ENCODE results near the gene MPP3. TPM values are rescaled to one million over a fixed set of nuclear protein-coding genes. Genes with fewer than 3 reads are reported as not detected.

Gene MPP3, protein sequence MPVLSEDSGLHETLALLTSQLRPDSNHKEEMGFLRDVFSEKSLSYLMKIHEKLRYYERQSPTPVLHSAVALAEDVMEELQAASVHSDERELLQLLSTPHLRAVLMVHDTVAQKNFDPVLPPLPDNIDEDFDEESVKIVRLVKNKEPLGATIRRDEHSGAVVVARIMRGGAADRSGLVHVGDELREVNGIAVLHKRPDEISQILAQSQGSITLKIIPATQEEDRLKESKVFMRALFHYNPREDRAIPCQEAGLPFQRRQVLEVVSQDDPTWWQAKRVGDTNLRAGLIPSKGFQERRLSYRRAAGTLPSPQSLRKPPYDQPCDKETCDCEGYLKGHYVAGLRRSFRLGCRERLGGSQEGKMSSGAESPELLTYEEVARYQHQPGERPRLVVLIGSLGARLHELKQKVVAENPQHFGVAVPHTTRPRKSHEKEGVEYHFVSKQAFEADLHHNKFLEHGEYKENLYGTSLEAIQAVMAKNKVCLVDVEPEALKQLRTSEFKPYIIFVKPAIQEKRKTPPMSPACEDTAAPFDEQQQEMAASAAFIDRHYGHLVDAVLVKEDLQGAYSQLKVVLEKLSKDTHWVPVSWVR
- total RNA-seq: 0.95 and 1.2 TPM in 2 replicates

DNA sequence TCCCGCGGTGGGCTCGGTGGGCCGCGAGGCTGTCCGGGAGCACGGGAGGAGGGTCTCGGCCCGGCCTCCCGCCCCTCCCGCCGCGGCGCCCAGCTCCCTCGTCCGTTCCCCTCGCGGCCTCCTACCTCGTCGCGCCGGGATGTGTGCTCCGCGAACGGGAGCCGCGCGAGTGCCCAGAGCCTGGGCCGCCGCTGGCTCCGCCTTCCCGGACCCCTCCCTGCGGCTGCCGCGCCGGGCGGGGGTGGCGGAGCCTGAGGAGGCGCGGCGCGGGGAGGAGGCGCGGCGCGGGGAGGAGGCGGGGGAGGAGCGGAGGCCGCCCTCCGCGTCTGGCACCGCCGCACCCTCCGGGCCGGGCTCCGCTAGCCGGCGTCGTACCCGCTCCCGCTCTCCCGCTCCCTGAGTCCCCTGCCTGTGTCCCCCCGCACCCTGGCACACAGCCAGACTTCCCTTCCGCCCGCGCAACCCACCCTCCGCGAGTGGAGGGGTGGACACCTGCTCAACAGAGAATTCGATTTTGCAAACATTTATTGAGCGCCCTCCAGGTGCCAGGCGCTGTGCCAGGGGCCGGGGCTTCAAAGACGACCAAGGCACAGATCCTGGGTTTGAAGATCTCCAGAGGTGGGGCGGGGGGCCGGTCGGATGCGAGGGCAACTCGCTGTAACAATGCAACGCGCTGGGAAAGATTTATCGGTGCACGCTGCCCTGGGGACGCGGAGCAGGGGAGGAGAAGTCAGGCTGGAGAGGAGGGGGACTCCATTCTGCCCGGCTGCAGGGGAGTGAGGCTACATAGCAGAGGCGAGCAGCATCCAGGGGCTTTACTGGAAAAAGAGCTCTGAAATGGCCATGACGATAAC lies at the start of gene MPP3:
TSS of gene MPP3 (minus strand) at position 171 of the 854 bp plus-strand sequence. CDS start 1,240 bp downstream, outside the sequence.

GRCh38 chr17:43846963-43847371 lies 14.0 kb upstream of the MPP3 start, which contains the start of gene CD300LG:
TSS of gene CD300LG (plus strand) at chr17:43847176. CDS start at chr17:43847217, 41 bp downstream.

GRCh38 chr17:43780135-43780534 lies 52.8 kb downstream of the MPP3 start, which contains the start of gene CFAP97D1:
TSS of gene CFAP97D1 (plus strand) at chr17:43780435. CDS start at chr17:43780463, 28 bp downstream.

GRCh38 chr17:43778337-43779144 lies 54.4 kb downstream of the MPP3 start, which contains the start of gene DUSP3:
TSS of gene DUSP3 (minus strand) at chr17:43778977. CDS start at chr17:43778924, 53 bp downstream.

DNA sequence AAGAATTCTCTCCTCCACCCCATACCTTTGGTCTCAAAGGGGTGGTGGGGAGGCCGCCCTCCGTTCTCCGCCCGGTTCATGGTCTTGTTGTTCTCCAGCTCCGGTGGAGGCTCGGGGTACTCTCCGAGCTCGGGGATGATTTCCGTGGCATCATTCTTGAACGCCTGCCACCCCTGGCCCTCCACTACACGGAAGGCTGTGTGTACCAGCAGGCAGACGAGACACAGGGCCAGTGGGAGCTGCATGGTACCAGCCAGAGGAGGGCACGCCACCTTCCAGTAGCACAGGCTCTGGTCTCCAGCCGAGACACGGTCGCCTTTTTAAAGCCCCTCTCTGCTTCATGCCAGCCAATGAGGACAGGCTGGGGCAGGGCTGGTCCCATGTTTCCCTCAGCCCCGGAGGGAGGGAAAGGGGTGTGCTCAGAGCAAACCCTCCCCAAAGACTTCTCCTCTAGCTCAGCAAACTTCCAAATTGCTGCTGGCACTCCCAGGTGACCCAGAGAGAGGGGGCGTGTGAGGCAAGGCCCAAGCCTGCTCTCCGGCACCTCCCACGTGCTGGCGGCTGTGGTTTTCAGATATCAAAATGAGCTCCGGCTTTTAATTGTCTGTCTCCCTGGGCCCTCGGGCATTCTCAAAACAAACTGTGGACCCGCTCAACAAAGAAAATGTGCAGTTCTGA lies 74.3 kb downstream of the MPP3 start, which contains the start of gene SOST:
TSS of gene SOST (minus strand) at position 295 of the 678 bp plus-strand sequence. CDS start at position 245, 50 bp downstream.

Other genes starting within 250 kb of the MPP3 start
- gene MEOX1, start 171.2 kb downstream of the MPP3 start, total RNA-seq: under 0.01 and 0.09 TPM in 2 replicates
- gene SOST, start 74.4 kb downstream of the MPP3 start, total RNA-seq: not detected in 2 replicates
- gene DUSP3, start 54.2 kb downstream of the MPP3 start, total RNA-seq: 47.6 and 73.7 TPM in 2 replicates
- gene CFAP97D1, start 52.7 kb downstream of the MPP3 start, total RNA-seq: not detected in 2 replicates
- under 0.01 and 0.17 TPM in 2 replicates for gene CD300LG, start 14.0 kb upstream of the MPP3 start, total RNA-seq
- gene MPP2, start 74.4 kb upstream of the MPP3 start, total RNA-seq: under 0.01 and 0.11 TPM in 2 replicates
- gene PPY, start 109.3 kb upstream of the MPP3 start, total RNA-seq: not detected in 2 replicates
- gene PYY, start 120.8 kb upstream of the MPP3 start, total RNA-seq: not detected in 2 replicates
- gene NAGS, start 171.5 kb upstream of the MPP3 start, total RNA-seq: 2.4 TPM in 2 replicates
- gene TMEM101, start 181.8 kb upstream of the MPP3 start, total RNA-seq: 87.9 and 101 TPM in 2 replicates
- gene LSM12, start 233.5 kb upstream of the MPP3 start, total RNA-seq: 22.0 and 22.6 TPM in 2 replicates
- 19.2 and 25.9 TPM in 2 replicates for gene G6PC3, start 237.6 kb upstream of the MPP3 start, total RNA-seq